ENCODE results near the gene SETX.

Gene SETX

GRCh38 chr9:132221941-132222340 is 132.8 kb downstream of the SETX start:
- POLR2A ChIA-PET = no interaction called here
- H3K4me3 ChIP-seq (ENCODE audit: low read depth, low read length) = no peak overlapping the region
- no peaks in the 10 kb centered on the region for H3K36me3 ChIP-seq (ENCODE audit: control insufficient read depth in 2 of 2, insufficient read depth in 1 of 2, low read length in 2 of 2)
- no peaks in the 10 kb centered on the region for H3K9me3 ChIP-seq (ENCODE audit: control insufficient read depth, insufficient read depth, low read depth, low read length)
- no peak overlapping the region for H3K27ac ChIP-seq (ENCODE audit: extremely low read depth, low read depth, low read length)
- CTCF ChIA-PET = interaction anchor here (1.1 to 2.5 kb wide), 3 partner anchors 14 to 459 kb away, joined by 3 to 9 read pairs (median 7); no protein-coding TSS in a partner anchor
- no peaks in the 10 kb centered on the region for H3K4me1 ChIP-seq (ENCODE audit: control insufficient read depth, insufficient read depth, low read length)
- no peak for TF ChIP-seq SCRT2 (tag by site-specific recombination; IDR thresholded peaks at IDR 0.05)
- TF ChIP-seq HIC1 (tag by site-specific recombination; IDR thresholded peaks at IDR 0.05) = no peak
- TF ChIP-seq ZNF18 (tag by site-specific recombination; IDR thresholded peaks at IDR 0.05) = no peak
- no peak for TF ChIP-seq ZNF2 (tag by site-specific recombination; IDR thresholded peaks at IDR 0.05)
- TF ChIP-seq ZNF26 (tag by site-specific recombination; IDR thresholded peaks at IDR 0.05) = no peak
- TF ChIP-seq ZNF239 (tag by site-specific recombination; IDR thresholded peaks at IDR 0.05) = 0 out of 2 replicates have a peak, but pooled peaks have one; percentile 67
- no peak for TF ChIP-seq YY1 (tag by site-specific recombination; IDR thresholded peaks at IDR 0.05)

- POLR2A ChIA-PET = no interaction called here
- CTCF ChIA-PET = interaction anchor here (0.5 to 4.7 kb wide), 5 partner anchors 18 to 505 kb away, joined by 3 to 36 read pairs (median 6); no protein-coding TSS in a partner anchor
- H3K4me3 ChIP-seq (ENCODE audit: low read depth, low read length) = no peak overlapping the region
- peaks cover 6% of the 10 kb centered on the region; the same call in 1 of the 2 replicates for H3K4me1 ChIP-seq (ENCODE audit: control insufficient read depth, insufficient read depth, low read length)
- no peaks in the 10 kb centered on the region for H3K9me3 ChIP-seq (ENCODE audit: control insufficient read depth, insufficient read depth, low read depth, low read length)
- H3K27ac ChIP-seq (ENCODE audit: extremely low read depth, low read depth, low read length) = no peak overlapping the region
- no peaks in the 10 kb centered on the region for H3K36me3 ChIP-seq (ENCODE audit: control insufficient read depth in 2 of 2, insufficient read depth in 1 of 2, low read length in 2 of 2)
- TF ChIP-seq ZEB2 (tag by site-specific recombination; IDR thresholded peaks at IDR 0.05) (no peak), SCRT2 (tag by site-specific recombination; IDR thresholded peaks at IDR 0.05) (peak; percentile 28; the same call in 1 of the 2 replicates)
Measured at GRCh38 chr9:132218208-132218607, 136.6 kb downstream of the SETX start.

GRCh38 chr9:132216861-132217619 is 137.7 kb downstream of the SETX start:
- H3K27ac ChIP-seq (ENCODE audit: extremely low read depth, low read depth, low read length) = no peak overlapping the region
- ChIA-PET POLR2A (no interaction called here), CTCF (interaction anchor here (0.6 to 4.7 kb wide), 5 partner anchors 19 to 53 kb away, joined by 3 to 36 read pairs (median 5); no protein-coding TSS in a partner anchor)
- peaks cover 6% of the 10 kb centered on the region; the same call in 1 of the 2 replicates for H3K4me1 ChIP-seq (ENCODE audit: control insufficient read depth, insufficient read depth, low read length)
- no peak overlapping the region for H3K4me3 ChIP-seq (ENCODE audit: low read depth, low read length)
- no peaks in the 10 kb centered on the region for H3K9me3 ChIP-seq (ENCODE audit: control insufficient read depth, insufficient read depth, low read depth, low read length)
- H3K36me3 ChIP-seq (ENCODE audit: control insufficient read depth in 2 of 2, insufficient read depth in 1 of 2, low read length in 2 of 2) = no peaks in the 10 kb centered on the region
- TF ChIP-seq ZNF211 (tag by site-specific recombination; IDR thresholded peaks at IDR 0.05; ENCODE audit: low read depth) (no peak), ZFP41 (tag by site-specific recombination; IDR thresholded peaks at IDR 0.05; ENCODE audit: borderline replicate concordance) (no peak), ZBTB7A (tag by site-specific recombination; IDR thresholded peaks at IDR 0.05; ENCODE audit: low read depth) (no peak), ZNF76 (tag by site-specific recombination; IDR thresholded peaks at IDR 0.05; ENCODE audit: borderline replicate concordance, low read depth) (no peak), ZNF629 (tag by site-specific recombination; IDR thresholded peaks at IDR 0.05) (no peak), ZNF600 (tag by site-specific recombination; IDR thresholded peaks at IDR 0.05) (no peak), OSR2 (tag by site-specific recombination; IDR thresholded peaks at IDR 0.05) (no peak), ZNF664 (tag by site-specific recombination; IDR thresholded peaks at IDR 0.05) (no peak), ZFP3 (tag by site-specific recombination; IDR thresholded peaks at IDR 0.05; ENCODE audit: low read depth) (no peak), ZNF169 (tag by site-specific recombination; IDR thresholded peaks at IDR 0.05) (no peak), ZNF292 (tag by site-specific recombination; IDR thresholded peaks at IDR 0.05; ENCODE audit: borderline replicate concordance, low read depth) (no peak), ZNF133 (tag by site-specific recombination; IDR thresholded peaks at IDR 0.05) (no peak), ZNF610 (tag by site-specific recombination; IDR thresholded peaks at IDR 0.05; ENCODE audit: borderline replicate concordance) (no peak), ZNF747 (tag by site-specific recombination; IDR thresholded peaks at IDR 0.05) (no peak), ZNF280C (tag by site-specific recombination; IDR thresholded peaks at IDR 0.05) (no peak), GLI2 (tag by site-specific recombination; IDR thresholded peaks at IDR 0.05; ENCODE audit: borderline replicate concordance, low read depth) (no peak)

Data from HEK293 (cell line).